ENCODE measurements around the gene EAF1.
"Not testable (repeated sequence)": the region's sequence is repeated elsewhere in the genome, so short reads cannot be mapped to it uniquely, and the experiment has no call there.

The EAF1 gene

DNA sequence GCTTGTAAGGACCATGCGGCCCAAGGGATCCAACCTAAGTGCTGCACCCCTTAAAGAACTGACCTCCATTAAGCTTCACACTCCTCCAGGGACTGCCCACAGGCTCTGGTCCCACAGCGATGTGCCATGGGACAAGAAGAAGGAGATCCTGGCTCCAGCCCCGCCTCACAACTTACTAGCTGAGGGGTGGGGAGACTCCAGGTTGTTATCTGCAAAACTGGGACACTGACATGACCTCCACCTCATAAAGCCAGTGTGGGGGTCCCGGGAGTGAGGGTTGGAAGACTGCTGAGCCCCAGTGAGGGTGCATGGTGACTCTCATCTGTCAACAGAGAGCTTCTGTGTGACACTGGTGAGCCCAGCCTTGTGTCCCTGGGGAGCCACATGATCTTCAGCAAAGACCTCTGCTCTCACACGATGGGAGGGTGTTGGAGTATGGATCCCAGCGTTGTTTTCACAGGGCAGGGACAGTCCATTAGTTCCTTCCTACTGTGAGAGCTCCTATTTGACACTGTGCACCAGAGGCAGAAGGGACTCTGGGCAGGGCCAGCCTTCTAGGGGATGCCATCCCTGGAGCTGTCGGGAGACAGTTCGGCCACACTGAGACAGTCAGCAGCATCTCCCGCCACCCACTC is 26.7 kb downstream of the EAF1 start:
- no peaks in the 10 kb centered on the region for H3K27me3 Mint-ChIP-seq

DNA sequence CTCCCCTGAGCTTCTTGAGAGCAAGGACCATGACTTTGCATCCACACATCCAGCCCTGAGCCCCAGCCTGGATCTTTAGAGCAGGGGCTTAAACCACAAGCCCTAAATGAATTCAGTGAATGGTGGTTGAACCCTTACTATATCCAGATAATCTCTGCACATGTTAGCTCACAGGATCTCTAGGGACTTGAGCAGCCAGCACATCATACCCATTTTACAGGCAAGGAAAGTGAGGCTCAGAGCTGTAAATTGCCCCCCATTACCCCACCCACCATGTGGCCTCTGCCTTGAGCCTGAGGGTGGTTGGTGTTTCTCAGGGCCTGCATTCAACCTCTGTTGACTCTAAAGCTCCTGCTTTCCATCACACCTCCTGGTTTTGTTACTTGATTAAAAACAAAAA is 27.6 kb downstream of the EAF1 start:
- Mint-ChIP-seq H3K27ac (no peak overlapping the region), H3K4me3 (no peak overlapping the region), H3K27me3 (no peaks in the 10 kb centered on the region), H3K36me3 (peaks cover 9% of the 10 kb centered on the region), H3K9me3 (ENCODE audit: low read depth) (peaks cover 4% of the 10 kb centered on the region), H3K4me1 (ENCODE audit: low read depth) (no peaks in the 10 kb centered on the region)

More for the DNA sequence above, 26.7 kb downstream of the EAF1 start:
- Mint-ChIP-seq H3K27ac (no peak overlapping the region), H3K4me1 (ENCODE audit: low read depth) (no peaks in the 10 kb centered on the region), H3K4me3 (no peak overlapping the region), H3K9me3 (ENCODE audit: low read depth) (peaks cover 4% of the 10 kb centered on the region), H3K36me3 (peaks cover 9% of the 10 kb centered on the region)

DNA sequence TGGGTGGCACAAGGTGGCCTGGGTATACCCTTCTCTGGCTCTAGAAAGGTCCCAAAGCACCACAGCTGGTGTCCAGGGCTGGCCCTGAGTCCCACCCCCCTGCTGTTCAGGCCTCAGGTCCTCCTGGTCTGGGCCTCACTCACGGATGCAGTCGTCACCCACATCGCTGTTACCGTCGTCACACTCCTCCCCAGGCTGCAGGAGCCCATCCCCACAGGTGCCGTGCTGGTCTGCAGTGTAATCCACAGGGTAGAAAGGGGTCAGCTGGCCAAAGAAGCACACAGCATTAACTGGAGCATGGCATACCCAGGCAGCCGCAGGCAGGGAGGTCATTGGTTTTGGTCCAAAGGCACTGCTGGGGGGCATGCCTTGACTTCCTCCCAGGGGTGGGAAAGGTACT is 28.4 kb downstream of the EAF1 start:
- H3K36me3 Mint-ChIP-seq, result peaks cover 5% of the 10 kb centered on the region
- H3K27ac Mint-ChIP-seq, result no peak overlapping the region
- no peaks in the 10 kb centered on the region for H3K27me3 Mint-ChIP-seq
- H3K4me1 Mint-ChIP-seq (ENCODE audit: low read depth), result peaks cover 4% of the 10 kb centered on the region
- peaks cover 4% of the 10 kb centered on the region for H3K9me3 Mint-ChIP-seq (ENCODE audit: low read depth)
- H3K4me3 Mint-ChIP-seq, result no peak overlapping the region

DNA sequence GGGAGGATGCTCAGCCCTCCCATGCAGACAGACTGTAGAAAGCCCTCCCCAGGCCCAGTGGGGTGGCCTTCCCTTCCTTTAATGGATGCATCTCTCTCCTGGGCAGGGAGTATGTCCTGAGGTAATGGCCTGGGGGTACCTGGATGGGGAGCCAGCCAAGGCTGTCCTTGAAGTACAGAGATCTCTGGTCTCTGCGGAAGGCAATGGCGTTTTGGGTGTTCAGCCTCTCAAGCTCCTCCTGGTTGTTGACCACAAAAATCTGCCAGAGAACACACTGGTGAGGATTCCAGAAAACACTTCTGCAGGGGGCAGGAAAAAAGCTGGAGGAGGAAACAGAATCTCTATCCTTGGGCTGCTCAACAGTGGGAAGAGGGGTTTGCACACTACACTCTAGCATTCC is 28.9 kb downstream of the EAF1 start:
- peaks cover 5% of the 10 kb centered on the region for H3K36me3 Mint-ChIP-seq
- no peak overlapping the region for H3K27ac Mint-ChIP-seq
- H3K27me3 Mint-ChIP-seq, result no peaks in the 10 kb centered on the region
- H3K4me1 Mint-ChIP-seq (ENCODE audit: low read depth), result peaks cover 10% of the 10 kb centered on the region
- H3K4me3 Mint-ChIP-seq, result no peak overlapping the region
- peaks cover 4% of the 10 kb centered on the region for H3K9me3 Mint-ChIP-seq (ENCODE audit: low read depth)

DNA sequence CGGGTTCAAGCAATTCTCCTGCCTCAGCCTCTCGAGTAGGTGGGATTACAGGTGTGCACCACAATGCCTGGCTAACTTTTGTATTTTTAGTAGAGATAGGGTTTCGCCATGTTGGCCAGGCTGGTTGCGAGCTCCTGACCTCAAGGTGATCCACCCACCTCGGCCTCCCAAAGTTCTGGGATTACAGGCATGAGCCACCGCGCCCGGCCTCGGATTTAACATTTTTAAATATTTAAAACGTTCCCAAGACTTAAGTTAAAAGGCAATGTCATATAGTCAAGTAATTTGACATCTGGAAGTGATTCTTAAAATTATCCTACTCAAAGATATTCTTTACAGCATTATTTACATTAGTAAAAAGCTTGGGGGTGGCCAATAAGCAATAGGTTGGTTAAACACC is 29.5 kb downstream of the EAF1 start:
- H3K9me3 Mint-ChIP-seq (ENCODE audit: low read depth); H3K36me3 Mint-ChIP-seq; H3K27ac Mint-ChIP-seq; H3K27me3 Mint-ChIP-seq; H3K4me3 Mint-ChIP-seq: not testable (repeated sequence)
- peaks cover 13% of the 10 kb centered on the region for H3K4me1 Mint-ChIP-seq (ENCODE audit: low read depth)

DNA sequence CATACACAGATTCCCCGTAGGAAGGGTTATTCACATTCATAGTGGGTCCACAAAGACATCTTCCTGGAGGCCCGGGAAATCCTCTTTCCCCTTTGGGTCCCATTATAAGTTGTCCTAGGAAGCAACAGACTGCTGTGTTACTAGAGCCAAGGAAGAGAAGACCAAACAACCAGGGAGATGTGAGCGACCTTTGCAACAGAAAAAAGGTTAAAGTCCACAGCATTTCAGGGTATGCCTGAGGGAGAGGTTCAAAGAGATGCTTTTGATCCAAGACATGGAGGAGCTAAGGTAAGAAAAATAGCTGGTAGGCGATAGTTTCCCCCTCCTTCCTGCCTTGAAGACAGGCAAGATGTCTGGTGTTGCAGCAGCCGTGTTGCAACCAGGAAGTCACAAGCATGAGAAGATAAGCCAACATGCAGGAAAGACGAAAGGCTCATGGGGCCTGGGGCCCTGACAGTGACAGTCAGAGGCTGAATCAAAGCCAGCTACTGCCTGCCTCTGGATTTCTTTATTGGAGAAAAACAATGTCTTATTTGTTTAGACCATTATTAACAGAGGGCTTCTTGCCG is 30.9 kb downstream of the EAF1 start:
- Mint-ChIP-seq H3K36me3 (peaks cover 5% of the 10 kb centered on the region), H3K27me3 (no peaks in the 10 kb centered on the region), H3K27ac (no peak overlapping the region), H3K9me3 (ENCODE audit: low read depth) (peaks cover 4% of the 10 kb centered on the region), H3K4me3 (no peak overlapping the region), H3K4me1 (ENCODE audit: low read depth) (peaks cover 18% of the 10 kb centered on the region)

DNA sequence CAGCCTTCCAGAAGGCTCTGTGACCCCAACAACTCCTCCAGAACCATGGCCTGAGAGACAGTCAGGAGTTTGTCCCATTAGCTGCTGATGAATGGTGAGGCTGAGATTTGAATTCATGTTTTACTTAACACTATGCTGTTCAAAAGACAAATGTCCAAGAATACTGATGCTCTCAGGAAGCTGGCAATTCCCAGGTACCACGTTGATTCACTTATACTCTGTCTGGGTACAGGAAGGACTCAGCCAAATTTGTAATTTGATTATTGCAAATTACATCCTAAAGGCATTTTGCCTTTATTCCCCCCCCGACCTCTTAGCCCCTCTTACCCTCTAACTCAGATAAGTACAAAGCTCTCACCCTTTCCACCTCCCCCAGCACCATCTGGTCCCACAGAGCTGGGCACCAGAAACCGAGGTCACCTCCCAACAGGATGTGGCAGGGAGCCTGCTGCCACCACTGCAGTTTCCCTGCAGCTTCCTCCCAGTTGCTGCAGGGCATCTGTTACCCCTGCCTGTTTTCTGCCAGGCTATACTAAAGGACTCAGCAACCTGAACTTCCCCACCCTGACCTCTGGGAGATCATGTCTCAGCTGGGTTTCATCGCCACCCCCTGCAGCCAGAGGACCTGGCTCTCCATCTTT is 33.6 kb downstream of the EAF1 start:
- no peak overlapping the region for H3K4me3 Mint-ChIP-seq
- H3K27me3 Mint-ChIP-seq, result no peaks in the 10 kb centered on the region
- H3K27ac Mint-ChIP-seq, result no peak overlapping the region
- peaks cover 4% of the 10 kb centered on the region for H3K9me3 Mint-ChIP-seq (ENCODE audit: low read depth)
- peaks cover 18% of the 10 kb centered on the region for H3K4me1 Mint-ChIP-seq (ENCODE audit: low read depth)
- H3K36me3 Mint-ChIP-seq, result peaks cover 4% of the 10 kb centered on the region

DNA sequence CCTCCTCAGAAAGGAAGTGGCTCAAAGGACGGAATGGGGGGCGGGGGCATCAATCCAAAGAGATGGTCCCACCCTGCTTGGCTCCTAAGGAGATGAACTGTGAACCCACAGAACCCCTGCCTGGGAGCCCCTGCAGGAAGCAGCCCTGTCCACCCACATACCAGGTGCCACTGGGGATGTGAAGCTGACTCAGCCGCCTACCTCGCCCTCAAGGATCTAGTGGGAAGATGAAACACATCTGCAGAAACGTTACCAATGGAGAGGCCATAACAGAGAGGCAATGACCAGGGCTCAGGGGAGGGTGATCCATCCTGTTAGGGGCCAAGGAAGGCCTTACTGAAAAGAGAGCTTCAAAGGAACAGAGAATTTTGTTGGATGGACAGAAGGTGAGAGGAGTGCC is 35.1 kb downstream of the EAF1 start:
- Mint-ChIP-seq H3K27me3 (no peaks in the 10 kb centered on the region), H3K36me3 (peaks cover 4% of the 10 kb centered on the region), H3K9me3 (ENCODE audit: low read depth) (peaks cover 4% of the 10 kb centered on the region), H3K4me1 (ENCODE audit: low read depth) (peaks cover 18% of the 10 kb centered on the region), H3K27ac (no peak overlapping the region), H3K4me3 (no peak overlapping the region)

DNA sequence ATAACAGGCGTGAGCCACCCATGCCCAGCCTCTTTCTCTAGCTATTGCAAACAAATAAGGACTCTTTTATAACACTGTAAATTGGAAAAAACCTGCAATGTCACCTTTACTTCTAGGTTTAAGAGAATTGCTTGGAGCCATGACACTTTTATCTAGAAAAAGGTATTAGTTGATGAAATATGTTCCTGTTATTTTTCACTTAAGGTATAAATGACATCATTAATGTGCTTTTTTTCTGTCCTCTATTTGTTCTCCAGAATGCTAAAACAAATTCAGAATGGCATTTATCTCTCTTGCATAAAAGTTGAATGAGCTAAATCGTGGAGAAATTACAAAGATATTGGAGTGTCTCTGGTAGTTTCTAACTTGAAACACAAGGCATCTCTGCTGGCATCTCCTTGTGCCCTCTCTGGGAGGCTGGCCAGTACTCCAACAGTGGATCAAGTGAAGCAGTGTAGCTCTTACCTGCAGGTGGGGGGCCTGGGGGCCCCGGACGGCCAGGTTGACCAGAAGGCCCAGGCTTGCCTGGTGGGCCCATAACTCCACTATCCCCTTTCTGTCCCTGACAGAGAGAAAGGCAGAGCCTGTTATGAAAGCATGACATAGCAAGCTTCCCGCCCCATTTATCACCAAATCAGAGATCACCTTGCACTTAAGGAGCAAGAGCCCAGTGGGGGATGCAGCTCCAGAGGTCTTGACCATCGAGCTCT is 38.6 kb downstream of the EAF1 start:
- no peaks in the 10 kb centered on the region for H3K36me3 Mint-ChIP-seq
- no peaks in the 10 kb centered on the region for H3K9me3 Mint-ChIP-seq (ENCODE audit: low read depth)
- no peak overlapping the region for H3K27ac Mint-ChIP-seq
- H3K27me3 Mint-ChIP-seq, result no peaks in the 10 kb centered on the region
- no peak overlapping the region for H3K4me3 Mint-ChIP-seq
- peaks cover 11% of the 10 kb centered on the region for H3K4me1 Mint-ChIP-seq (ENCODE audit: low read depth)

DNA sequence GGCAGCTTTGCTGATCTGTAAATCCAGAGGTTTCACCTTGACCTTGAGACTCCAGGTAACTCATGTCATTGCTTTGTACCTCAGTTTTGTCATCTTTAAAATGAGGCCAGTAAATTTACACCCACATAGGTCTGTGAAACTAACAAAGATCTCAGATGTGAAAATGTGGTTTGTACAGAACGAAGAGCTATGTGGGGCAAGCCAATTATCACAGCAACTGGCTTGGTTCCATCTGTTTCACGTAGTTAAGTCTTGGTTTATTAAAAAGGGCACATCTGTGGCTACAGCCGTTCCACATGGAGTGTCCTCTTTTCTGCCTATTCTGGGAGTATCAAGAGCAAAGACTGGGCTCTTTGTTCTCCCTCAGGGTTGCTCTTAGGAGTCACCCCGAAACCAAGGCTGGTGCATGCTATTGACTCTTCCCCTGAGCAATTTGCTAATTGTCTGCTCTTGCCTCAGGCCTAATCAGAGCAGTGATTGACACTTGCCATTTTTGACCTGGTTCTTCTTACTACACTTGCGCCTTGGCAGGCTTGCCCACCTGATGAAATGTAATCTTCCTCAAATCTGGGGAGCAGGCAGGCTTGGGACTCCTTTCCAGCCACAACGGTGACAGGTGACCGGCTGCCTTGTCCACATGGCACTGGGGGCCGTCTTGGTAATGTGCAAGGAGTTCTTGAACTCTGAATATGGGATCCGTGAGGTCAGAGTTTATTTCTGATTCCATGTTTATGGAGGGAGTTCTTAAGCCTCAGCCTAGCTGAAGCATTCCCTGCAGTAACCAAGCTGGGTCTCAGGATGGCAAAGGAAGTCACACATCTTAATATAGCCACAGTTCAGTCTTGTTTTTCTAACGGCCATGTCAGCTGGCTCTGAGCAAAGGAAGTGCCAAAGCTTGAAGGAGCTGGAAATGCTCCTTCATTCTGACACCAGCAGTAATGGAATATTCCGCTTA is 40.1 kb downstream of the EAF1 start:
- H3K4me1 Mint-ChIP-seq (ENCODE audit: low read depth), result peaks cover 1% of the 10 kb centered on the region
- H3K27me3 Mint-ChIP-seq, result no peaks in the 10 kb centered on the region
- no peaks in the 10 kb centered on the region for H3K36me3 Mint-ChIP-seq
- H3K9me3 Mint-ChIP-seq (ENCODE audit: low read depth), result no peaks in the 10 kb centered on the region
- H3K4me3 Mint-ChIP-seq, result no peak overlapping the region
- H3K27ac Mint-ChIP-seq, result no peak overlapping the region

DNA sequence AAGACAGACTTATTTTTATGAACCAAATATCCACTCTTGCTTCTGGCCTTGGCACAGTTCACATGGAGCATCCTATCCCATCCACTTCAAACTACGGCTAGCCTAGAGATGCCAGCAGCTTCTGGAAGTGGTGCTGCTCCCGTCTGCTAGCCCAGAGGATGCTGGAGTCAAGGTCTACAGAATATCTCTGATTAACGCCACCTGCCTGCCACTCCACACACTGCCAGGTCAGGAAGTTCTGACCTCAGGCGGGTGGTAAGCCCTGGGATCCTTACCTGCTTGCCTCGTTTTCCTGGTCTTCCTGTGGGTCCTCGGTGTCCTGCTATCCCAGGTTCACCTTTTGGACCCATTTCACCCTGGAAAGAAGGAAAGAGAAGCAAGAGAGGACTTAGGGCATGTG is 42.9 kb downstream of the EAF1 start:
- peaks cover 2% of the 10 kb centered on the region for H3K36me3 Mint-ChIP-seq
- H3K4me1 Mint-ChIP-seq (ENCODE audit: low read depth), result no peaks in the 10 kb centered on the region
- no peaks in the 10 kb centered on the region for H3K27me3 Mint-ChIP-seq
- no peak overlapping the region for H3K4me3 Mint-ChIP-seq
- no peaks in the 10 kb centered on the region for H3K9me3 Mint-ChIP-seq (ENCODE audit: low read depth)
- H3K27ac Mint-ChIP-seq, result no peak overlapping the region

DNA sequence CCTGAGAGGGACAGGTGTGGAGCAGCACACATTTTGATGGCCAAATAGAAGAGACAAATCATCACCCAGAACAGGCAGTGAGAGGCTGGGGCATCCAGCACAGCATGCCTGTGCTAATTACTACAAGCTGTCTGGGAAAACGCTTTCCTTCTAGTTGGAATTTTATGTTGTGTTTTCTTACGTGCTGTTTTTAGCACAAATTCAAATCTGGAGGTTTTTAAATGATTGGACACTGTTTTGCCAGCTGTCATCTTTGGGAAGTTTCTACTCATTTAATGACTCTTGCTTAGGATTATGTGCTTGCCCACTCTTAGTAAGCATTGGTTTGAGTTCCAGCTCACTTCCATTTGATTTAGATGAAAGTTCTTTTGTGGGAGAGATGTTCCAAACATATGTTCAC is 43.5 kb downstream of the EAF1 start:
- Mint-ChIP-seq H3K4me3 (no peak overlapping the region), H3K9me3 (ENCODE audit: low read depth) (no peaks in the 10 kb centered on the region), H3K27me3 (no peaks in the 10 kb centered on the region), H3K27ac (no peak overlapping the region), H3K4me1 (ENCODE audit: low read depth) (no peaks in the 10 kb centered on the region), H3K36me3 (peaks cover 2% of the 10 kb centered on the region)

DNA sequence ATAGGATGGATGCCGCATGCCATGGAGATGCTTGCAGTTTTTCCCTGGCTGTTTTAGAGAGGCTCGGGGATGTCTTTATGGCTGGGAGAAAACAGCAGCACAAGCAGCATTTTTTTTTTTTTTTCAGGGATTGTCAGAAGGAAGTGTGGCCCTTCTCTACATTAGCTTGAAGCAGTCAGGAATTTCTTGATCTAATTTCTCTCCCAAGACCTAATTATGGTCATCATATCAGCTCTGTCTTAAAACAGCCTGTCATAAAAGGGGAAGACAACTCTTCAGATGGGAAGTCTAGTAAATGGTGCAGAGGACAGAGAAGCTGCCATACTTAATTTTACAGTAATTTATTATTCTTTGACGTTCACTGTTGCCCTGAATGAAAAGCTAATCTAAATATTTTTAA is 44.5 kb downstream of the EAF1 start:
- no peaks in the 10 kb centered on the region for H3K27me3 Mint-ChIP-seq
- H3K4me3 Mint-ChIP-seq, result no peak overlapping the region
- peaks cover 2% of the 10 kb centered on the region for H3K36me3 Mint-ChIP-seq
- H3K9me3 Mint-ChIP-seq (ENCODE audit: low read depth), result no peaks in the 10 kb centered on the region
- H3K4me1 Mint-ChIP-seq (ENCODE audit: low read depth), result no peaks in the 10 kb centered on the region
- H3K27ac Mint-ChIP-seq, result no peak overlapping the region

DNA sequence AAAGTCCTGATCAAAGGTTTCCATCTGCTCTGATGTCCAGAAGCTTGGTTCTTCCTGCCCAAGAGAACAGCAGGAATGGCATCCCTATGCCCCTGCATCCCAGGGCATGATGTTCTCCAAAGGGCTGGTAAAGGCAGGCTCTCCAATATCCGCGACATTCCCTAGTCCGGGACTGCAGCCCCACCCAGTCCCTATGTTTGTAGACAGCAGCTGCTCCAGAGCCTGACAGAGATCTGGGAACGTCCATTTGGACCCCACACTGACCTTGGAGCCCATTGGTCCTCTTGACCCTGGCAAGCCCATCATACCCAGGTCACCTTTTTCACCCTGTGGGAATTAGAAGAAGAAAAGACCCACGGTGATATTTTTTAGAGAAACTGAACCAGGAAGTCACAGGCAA is 47.8 kb downstream of the EAF1 start:
- H3K36me3 Mint-ChIP-seq, result peaks cover 2% of the 10 kb centered on the region
- H3K9me3 Mint-ChIP-seq (ENCODE audit: low read depth), result no peaks in the 10 kb centered on the region
- no peaks in the 10 kb centered on the region for H3K4me1 Mint-ChIP-seq (ENCODE audit: low read depth)
- H3K4me3 Mint-ChIP-seq, result no peak overlapping the region
- no peaks in the 10 kb centered on the region for H3K27me3 Mint-ChIP-seq
- no peak overlapping the region for H3K27ac Mint-ChIP-seq

Measured in activated naive CD8-positive, alpha-beta T cell (primary cell).